ENCODE data around the gene ADGRF1.
"Not testable (repeated sequence)": the region's sequence is repeated elsewhere in the genome, so short reads cannot be mapped to it uniquely, and the experiment has no call there.

Gene ADGRF1

DNA sequence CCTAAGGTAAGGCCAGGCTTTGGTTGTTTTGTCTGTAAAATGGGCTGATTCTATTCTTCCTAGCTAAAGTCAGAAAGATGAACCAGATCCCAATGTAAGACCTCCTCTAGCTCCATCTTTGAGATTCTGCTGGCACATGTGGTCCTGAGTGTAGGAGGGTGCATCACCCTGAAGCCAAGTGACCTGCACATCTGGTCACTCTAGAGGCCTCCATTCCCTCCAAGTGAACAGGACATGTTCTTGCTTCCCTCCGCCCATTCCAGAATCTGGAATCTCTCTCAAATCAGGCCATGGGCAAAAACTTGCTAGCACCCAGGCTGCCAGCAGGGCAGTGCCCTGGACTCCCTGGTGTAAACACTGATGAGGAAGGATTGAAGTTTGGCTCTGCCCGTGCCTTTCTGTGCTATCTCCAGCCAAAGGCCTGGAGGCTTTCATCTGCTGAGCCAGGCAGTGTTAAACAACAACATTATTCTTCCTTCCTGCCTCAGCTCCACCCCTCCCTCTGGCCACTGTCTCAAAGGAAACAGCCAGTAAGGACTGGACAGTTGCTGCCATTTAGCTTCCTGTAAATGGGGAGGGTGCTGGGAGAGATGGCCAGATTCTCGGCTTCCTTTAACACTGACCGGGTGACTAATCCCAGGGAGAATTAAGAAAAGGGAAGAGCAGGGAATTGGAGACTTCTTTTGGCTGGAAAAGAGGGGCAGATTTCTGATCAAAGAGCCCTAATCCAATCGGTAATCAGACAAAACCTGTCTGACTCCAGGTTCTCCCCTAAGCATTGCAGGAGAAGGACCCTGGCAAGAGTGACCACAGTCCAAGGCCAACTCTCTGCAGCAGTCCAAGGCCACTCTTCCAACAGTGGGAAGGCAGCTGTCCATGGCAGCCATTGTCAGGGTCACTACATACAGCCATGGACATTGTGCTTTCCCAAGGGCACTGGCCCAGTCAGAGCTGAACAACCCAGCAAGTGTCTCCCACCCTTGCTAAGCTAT lies 19.5 kb upstream of the ADGRF1 start:
- DNase-seq = no peak

DNA sequence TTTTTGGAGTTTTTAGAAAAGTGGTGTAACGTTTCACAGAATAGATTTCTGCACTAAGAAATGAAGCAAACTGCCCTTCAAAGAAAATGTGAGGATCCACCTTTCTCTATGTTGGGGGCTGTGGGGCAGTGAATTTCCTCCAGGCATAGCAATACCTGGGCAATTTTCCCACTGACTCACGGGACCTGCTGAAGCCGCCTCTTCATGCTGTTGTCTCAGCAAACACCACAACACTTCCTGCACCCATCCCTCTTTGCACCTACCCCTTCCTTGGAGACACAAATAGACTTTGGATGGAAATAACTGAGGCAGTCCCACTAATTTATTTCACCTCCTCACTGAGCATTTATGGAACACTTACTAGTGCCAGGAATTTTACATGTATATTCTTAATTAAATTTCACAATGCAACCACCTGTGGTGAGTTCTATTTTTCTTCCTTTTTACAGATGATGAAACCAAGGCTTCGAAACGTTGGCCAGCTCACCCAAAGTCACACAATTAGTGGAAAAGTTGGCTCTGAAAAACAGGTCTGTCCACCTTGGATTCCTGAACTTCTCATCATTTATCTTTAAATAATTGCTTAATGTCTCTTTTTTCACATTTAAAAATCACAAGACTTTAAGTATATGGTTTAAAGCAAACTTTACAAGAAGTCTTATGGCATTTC lies 17.2 kb upstream of the ADGRF1 start:
- no peak for DNase-seq

DNA sequence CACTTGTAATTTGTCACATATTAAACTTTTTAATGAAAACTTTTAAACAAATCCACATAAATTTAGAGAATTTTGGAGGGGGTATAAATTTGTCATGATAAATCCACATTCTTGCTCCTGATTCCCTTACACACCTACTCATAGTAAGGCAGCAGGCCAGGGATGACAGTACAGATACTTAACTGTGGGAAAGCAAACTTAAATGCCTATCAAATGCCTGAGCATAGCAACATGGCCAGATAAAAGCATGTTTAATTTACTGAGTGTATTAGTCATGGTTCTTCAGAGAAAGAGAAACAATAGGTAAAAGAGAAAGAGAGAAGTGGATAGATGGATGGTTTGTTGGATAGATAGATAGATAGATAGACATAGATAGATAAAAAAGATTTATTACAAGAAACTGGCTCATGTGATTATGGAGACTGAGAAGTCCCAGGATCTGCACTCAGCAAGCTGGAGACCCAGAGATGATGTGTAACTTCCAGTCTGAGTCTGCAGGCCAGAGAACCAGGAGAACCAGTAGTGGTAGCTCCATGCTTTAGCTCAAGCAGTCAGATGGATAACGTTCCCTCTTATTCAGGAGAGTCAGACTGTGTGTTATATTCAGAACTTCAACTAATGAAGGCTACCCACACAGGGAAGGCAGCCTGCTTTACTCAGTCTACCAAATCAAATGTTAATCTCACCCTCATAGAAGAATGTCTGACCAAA lies 15.9 kb upstream of the ADGRF1 start:
- no peak for DNase-seq

DNA sequence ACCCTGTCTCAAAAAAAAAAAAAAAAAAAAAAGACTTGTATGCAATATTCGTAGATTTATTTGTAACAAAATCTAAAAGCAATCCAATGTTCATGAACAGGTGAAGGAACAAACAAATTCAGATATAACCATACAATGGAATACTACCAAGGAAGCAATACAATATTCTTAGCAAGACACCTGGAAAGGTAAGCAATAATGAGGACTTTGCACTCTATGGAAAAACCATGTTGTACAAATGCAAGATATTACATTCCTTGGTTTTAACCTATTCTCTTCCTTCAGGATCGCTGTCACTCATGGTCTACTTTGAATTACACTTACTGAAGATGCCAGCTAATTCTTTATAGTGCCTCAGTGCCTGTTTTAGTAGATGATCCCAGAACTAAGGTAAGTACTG lies 14.7 kb upstream of the ADGRF1 start:
- no peak for DNase-seq

DNA sequence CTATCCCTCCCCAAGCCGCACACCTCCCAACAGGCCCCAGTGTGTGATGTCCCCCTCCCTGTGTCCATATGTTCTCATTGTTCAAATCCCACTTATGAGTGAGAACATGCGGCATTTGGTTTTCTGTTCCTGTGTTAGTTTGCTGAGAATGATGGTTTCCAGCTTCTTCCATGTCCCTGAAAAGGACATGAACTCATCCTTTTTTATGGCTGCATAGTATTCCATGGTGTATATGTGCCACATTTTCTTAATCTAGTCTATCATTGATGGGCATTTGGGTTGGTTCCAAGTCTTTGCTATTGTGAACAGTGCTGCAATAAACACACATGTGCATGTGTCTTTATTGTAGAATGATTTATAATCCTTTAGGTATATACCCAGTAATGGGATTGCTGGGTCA lies 12.2 kb upstream of the ADGRF1 start:
- not testable (repeated sequence) for DNase-seq

DNA sequence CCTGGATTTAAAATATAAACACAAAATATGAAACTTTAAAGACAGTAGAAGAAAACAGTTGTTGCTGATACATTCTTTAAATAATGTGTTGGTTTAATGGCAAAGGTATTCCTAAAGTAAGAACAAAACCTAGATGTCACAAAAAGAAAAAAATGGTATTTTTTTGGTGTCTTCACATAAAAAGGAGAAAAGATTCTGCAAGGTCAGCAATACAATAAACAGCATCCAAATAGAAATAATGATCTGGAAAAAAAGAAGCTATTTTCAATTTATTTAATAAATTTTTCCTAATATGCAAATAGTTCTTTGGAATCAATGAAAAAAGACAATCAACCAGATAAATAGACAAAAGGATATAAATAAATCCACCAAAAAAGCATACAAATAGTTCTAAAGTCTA lies 6.5 kb upstream of the ADGRF1 start:
- DNase-seq = no peak

DNA sequence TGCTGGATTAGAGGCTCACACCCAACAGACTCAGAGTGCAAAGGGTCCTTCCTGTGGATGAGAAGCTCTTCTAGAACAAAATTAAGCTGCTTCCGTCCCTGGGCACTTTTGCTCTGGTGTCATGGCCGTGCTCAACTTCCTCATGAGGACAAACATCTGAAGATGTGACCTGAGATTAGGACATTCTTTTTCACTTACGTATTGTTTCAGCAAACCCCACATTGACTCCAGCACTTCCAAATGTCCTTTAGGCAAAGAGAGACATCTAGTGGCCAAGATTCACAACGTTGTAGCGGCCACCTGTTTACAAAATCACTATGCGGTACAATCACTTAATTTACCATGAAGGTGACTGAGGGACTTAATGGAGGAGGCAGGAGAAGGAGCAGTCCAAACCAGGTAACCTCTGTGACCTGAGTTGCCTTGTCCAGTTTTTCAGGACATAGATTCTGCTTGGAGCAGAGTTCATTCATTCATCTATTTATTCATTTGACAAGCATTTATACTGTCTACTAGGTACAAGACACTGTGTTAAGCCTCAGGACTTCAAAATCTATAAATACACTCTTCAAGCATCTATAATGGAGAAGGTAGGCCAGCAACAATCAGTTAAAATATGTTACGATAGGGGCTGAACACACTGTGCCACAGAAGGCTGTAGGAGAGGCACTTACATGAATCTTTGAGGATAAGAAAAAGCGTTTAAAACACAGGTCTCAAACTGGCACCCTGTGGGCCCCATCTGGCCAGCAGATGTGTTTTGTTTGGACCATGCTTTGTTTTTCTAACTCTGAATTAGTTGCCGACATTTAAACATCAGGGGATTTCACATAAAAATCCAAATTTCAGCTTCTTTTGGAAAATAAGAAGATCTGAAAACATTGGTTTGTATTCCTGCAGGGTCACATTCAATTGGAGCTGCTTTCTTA lies 5.6 kb upstream of the ADGRF1 start:
- DNase-seq = no peak

DNA sequence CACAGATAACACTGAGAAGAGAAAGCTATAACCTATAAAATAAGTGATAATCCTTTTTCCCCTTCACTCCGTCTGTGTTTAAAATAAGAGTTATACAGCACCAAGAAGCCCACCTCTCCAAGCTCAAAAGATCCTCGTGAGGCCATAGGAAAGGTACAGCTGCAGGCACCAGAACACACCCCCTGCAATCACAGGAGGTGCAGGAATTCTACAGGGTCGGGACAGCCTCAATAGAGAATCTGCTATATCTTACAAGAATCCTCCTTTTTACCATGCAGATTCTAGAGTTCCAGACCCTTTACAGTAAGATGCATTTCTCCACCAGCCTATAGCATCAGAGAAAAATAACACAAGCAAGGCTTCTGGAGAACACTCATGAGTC lies 5.0 kb upstream of the ADGRF1 start:
- no peak for DNase-seq

DNA sequence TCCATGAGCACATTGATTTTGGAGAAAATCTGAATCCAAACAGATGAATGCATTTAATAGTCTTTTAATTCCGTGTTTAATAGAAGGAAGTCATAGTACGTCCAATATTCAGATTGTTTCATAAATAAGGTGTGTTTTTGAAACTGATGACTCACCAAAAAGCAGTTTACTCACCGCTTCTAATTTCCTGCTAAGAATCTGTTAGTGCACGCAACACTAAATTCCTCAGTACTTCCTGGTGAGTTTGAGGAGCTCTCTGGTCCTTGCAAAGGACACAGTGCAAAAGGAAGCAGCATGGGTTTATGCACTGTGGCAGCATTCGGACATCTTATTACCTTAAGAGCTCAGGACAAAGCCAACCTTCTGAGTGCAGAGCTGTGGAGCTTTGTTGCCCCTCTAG lies 2.3 kb upstream of the ADGRF1 start:
- DNase-seq = no peak

DNA sequence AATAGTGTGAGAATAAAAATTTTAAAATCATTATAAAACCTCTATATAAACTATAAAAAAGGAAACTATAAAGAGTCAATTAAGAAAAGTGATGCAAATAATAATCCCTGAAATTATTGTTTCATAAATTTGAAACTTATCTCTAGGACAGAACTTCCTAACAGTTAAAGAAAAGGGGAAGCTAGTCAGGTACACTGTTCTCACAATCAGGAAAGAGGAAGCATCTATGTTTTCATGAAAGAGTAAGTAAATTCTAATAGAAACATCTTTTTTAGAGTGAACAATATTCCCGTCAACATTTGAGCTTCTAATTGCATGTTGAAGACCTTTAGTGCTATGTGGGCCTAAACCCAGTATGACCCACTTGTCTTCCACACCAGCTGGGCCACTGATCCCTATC lies 1.2 kb upstream of the ADGRF1 start:
- DNase-seq = no peak

DNA sequence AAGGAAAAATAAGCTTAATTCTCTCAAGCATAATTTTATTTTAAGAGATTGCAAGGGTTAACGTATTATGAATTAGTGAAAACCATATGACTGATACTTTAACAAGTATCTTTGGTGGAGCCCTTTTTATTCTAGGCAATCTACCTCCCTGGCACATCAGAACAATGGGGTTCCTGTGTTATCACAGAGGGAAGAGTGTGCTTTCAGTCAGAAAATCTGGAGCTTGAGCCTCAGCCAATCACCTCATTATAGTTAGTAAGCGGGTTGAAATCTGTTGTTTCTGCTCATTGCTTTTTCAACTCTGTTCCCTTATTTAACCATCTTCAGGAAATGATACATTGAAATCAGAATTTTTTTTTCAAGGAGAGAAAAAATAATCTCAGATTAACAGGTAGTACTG lies 391 bp downstream of the ADGRF1 start:
- no peak for DNase-seq

DNA sequence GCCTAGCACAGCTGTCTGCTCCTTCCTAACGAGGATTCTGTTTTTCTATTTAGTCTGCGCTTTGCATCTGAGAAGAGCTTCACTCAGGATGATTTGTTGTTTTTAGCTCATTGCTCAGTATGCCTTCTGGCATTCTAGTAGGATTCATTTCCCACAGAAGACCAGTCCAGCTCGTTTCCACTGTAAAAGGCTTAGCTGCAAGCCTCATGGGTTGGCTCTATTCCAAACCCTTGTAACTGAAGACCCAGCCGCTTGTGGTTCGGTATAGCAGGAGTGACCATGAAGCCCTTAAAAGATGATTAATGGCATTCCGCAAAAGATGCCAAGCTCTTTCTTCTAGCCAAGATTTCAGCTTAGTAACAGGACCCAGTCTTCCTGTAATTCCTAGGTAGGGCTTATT lies 7.2 kb downstream of the ADGRF1 start:
- no peak for DNase-seq

DNA sequence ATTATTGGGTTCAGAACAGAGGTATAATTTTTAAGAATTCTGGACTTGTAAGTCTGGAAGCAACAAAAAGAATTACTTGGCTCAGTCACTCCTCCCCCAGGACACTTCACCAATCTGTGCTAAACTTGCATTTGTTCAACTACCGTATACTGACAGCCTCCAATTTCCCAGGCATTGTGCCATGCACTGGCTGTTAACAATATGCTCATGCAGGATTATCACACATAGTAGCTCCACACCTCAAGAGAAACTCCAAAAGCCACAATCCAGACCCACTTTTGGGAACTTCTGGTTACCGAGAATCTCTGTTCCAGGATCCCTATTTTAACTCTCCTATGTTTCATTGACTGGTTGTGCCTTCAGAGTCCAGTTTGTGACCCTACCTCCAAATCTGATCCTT lies 7.7 kb downstream of the ADGRF1 start:
- DNase-seq = no peak

DNA sequence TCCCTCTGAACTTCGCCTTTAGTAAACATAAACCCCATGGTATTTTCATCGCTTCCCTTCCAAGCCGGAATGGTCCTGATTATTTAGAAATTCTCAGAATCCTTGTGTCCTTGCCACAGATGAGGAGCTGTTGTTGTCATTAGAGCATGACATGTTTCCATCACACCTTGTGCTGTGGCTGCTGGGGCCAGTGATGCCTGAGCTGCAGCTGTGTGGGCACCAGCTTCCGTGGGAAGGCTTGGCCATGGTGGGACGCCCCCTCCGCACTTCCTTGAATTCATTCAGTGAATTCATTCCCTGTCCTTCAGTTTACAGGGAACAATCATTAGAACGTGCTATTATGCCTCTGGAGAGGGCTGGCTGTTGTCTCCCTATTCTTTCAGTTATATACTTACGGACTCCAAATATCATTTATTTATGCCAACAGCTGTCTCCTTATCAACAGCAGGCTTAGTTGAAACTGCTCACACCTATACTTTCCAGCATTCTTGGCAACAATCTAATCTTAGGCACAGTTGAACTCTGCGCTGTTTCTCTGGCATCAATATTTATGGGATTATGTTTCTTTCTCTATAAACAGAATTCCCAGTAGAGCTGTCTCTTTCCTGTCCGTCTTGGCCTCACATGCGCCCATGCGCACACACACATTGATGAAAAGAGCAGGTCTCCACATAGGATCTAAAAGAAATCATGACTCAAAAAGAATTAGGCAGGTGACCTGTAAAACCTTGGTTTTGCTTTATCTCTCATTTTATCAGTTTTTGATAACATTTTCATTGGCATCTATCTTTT lies 9.0 kb downstream of the ADGRF1 start:
- DNase-seq = no peak

DNA sequence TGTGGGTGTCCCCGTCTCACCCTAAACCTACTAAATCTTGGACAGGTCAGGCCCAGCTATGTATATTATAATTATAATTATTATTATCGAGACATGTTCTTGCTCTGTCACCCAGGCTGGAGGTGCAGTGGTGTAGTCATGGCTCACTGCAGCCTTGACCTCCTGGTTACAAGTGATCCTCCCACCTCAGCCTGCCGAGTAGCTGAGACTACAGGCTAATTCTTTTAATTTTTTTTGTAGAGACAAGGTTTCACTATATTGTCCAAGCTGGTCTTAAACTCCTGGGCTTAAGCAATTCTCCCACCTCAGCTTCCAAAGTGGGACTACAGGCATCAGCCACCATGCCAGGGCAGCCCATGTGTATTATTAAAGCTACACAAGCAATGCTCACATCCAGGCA lies 10.5 kb downstream of the ADGRF1 start:
- no peak for DNase-seq

DNA sequence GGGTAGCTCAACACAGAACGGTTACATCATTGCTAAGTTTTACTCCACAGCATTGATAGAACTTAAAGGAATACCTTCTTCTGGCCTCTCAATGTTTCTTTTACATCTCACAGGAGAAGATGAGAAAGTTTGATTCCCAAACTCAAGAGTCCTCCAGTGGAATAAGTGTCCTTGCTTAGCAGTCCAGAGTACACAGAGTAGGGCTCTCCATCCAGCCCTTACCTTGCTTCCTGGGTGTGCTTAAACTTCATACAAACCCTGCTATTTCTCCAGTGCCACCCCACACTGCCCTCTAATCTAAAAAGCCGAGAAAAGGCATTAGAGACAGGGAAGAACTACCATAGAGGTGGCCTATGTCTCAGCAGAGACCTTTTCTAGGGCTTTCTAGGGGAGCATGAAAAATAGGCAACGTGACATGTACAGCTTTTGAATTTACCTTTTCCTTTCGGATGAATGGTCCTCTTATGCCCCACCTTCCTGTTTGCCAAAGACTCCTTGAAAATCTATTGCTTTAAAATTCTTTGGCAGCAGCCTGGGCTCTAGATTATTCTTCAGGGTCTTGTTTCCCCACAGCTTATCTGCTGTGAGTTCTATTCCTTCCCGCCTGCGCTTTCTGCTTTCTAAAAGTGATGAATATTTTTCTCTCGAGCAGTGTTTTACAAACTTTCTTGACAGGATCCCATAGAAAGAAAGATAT lies 12.1 kb downstream of the ADGRF1 start:
- DNase-seq = no peak

DNA sequence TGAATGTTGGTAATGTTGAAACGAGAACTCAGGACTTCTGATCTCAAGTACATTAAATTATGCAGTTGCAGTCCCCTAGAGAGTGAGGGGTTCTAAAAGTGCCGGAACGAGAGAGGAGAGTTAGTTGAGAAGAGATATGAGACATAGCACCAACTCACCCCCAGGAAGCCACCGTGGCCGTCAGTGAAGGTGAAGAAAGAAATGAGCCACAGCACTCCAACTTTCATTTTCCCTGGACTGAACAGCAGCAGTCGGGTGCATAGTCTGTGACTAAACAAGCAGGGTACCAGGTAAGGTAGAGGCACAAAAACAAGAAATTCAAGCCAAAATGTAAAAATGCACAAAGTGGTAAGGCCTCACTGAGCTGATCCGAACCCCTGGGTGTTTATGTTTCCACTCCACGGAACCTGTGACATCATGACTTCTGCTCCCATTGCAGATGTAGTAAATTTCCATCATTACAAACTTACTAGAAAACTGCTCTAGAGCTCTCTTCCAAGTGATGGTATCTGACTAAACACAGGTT lies 13.2 kb downstream of the ADGRF1 start:
- no peak for DNase-seq

DNA sequence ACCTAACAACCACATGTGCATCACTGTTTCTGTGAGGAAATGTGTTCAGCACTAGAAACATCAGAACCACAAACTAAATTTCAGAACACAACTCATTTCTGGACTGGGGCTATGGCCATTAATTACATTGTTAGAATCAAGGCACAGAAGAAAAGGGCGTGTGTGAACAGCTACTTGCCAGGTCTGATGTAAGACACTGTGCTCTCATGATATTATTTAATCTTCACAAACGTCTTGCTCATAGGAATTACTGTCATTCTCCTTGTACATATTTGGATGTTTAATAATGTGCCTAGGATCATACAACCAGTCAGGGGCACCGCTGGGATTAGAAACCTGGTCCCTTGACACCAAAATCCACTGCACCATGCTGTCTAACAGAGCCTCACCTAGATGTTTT lies 14.8 kb downstream of the ADGRF1 start:
- no peak for DNase-seq

DNA sequence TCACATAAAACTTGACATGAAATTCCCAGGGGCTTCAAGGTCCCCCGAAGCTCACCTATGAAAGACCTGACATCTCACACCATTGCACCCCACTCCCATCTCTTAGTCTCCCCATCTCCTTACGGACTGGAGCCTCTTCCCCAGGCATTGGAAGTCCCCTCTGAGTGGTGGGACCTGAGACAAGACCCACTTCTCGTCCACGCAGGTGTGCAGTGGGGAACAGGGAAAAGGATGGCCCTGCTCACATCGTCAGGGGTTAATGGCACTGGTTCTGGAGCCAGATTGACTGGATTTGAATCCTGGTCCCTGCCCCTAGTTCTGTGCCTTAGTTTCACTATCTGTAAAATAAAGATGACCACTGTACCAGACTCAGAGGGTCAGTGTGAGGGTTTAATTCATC lies 15.5 kb downstream of the ADGRF1 start:
- DNase-seq = no peak

DNA sequence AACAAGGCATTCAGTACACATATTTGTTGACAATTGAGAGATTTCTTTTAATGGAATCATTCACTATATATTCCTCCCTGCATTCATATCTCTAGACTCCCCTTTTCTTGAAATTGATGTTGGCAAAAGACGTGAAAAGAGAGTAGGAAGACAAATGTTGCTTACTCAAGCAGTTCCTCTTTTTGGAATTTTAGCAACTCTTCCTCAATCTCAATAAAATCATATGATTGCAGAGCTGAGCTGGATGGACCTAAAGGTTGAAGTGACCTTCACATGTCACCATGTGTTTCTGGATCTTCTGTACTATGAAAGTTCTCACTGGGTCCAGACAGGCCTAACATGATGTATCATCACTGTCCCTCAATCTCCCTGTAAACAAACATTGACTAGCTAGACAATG lies 18.6 kb downstream of the ADGRF1 start:
- DNase-seq = no peak

DNA sequence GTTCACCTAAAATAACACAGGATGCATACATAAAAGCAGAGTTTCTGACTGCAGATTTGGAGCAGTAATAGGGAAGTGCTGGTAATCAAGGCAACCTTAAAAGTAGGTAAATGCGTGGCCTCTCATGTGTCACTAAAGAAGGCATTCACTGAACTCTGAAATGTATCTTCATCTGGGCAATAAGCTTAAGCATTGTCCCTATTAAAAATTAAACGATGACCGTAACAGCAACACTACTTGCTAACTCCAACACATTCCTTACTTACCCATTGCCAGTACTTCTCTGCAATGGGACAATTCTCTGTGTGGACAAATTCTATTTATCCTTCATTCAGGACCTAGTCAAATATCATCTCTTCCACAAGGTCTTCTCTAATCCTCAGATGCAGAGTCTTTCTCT lies 19.9 kb downstream of the ADGRF1 start:
- DNase-seq = no peak
